Measurements from ENCODE around the gene RAB3A. TPM values are rescaled to one million over a fixed set of nuclear protein-coding genes. Genes with fewer than 3 reads are reported as not detected.

Gene RAB3A
- total RNA-seq, 1 donor from 2014 or later = 9.2 TPM

GRCh38 chr19:18185538-18185937 is 18.3 kb downstream of the RAB3A start:
- no peak for DNase-seq (ENCODE audit: low read depth, low spot score)
- Mint-ChIP-seq H3K4me3 (no peak overlapping the region), H3K36me3 (ENCODE audit: low read depth) (no peaks in the 10 kb centered on the region), H3K4me1 (peaks cover 4% of the 10 kb centered on the region), H3K27ac (ENCODE audit: unreplicated experiment) (peak overlapping the region; percentile 14), H3K27me3 (ENCODE audit: low read depth) (peaks cover 5% of the 10 kb centered on the region), H3K9me3 (no peaks in the 10 kb centered on the region)
- TF ChIP-seq, protein P1, sequence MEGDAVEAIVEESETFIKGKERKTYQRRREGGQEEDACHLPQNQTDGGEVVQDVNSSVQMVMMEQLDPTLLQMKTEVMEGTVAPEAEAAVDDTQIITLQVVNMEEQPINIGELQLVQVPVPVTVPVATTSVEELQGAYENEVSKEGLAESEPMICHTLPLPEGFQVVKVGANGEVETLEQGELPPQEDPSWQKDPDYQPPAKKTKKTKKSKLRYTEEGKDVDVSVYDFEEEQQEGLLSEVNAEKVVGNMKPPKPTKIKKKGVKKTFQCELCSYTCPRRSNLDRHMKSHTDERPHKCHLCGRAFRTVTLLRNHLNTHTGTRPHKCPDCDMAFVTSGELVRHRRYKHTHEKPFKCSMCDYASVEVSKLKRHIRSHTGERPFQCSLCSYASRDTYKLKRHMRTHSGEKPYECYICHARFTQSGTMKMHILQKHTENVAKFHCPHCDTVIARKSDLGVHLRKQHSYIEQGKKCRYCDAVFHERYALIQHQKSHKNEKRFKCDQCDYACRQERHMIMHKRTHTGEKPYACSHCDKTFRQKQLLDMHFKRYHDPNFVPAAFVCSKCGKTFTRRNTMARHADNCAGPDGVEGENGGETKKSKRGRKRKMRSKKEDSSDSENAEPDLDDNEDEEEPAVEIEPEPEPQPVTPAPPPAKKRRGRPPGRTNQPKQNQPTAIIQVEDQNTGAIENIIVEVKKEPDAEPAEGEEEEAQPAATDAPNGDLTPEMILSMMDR (conservative IDR thresholded peaks at IDR 0.05) = no peak

GRCh38 chr19:18183529-18183928 is 20.3 kb downstream of the RAB3A start:
- H3K27me3 Mint-ChIP-seq (ENCODE audit: low read depth) = peaks cover 10% of the 10 kb centered on the region
- no peak for DNase-seq (ENCODE audit: low read depth, low spot score)
- no peaks in the 10 kb centered on the region for H3K9me3 Mint-ChIP-seq
- H3K4me3 Mint-ChIP-seq = no peak overlapping the region
- TF ChIP-seq, protein P1 (conservative IDR thresholded peaks at IDR 0.05) = no peak
- no peaks in the 10 kb centered on the region for H3K36me3 Mint-ChIP-seq (ENCODE audit: low read depth)
- peaks cover 4% of the 10 kb centered on the region for H3K4me1 Mint-ChIP-seq
- no peak overlapping the region for H3K27ac Mint-ChIP-seq (ENCODE audit: unreplicated experiment)

- H3K9me3 Mint-ChIP-seq = no peaks in the 10 kb centered on the region
- H3K27me3 Mint-ChIP-seq (ENCODE audit: low read depth) = peaks cover 35% of the 10 kb centered on the region
- H3K4me1 Mint-ChIP-seq = no peaks in the 10 kb centered on the region
- no peaks in the 10 kb centered on the region for H3K36me3 Mint-ChIP-seq (ENCODE audit: low read depth)
- no peak overlapping the region for H3K27ac Mint-ChIP-seq (ENCODE audit: unreplicated experiment)
- no peak overlapping the region for H3K4me3 Mint-ChIP-seq
- no peak for DNase-seq (ENCODE audit: low read depth, low spot score)
- TF ChIP-seq, protein P1 (conservative IDR thresholded peaks at IDR 0.05) = no peak
Measured at GRCh38 chr19:18179957-18180356, 23.9 kb downstream of the RAB3A start.

GRCh38 chr19:18176367-18177310 is 27.2 kb downstream of the RAB3A start:
- no peak overlapping the region for H3K4me3 Mint-ChIP-seq
- no peaks in the 10 kb centered on the region for H3K9me3 Mint-ChIP-seq
- no peaks in the 10 kb centered on the region for H3K36me3 Mint-ChIP-seq (ENCODE audit: low read depth)
- H3K27ac Mint-ChIP-seq (ENCODE audit: unreplicated experiment) = no peak overlapping the region
- H3K4me1 Mint-ChIP-seq = peaks cover 7% of the 10 kb centered on the region
- no peak for DNase-seq (ENCODE audit: low read depth, low spot score)
- TF ChIP-seq, protein P1 (conservative IDR thresholded peaks at IDR 0.05) = no peak
- H3K27me3 Mint-ChIP-seq (ENCODE audit: low read depth) = peaks cover 57% of the 10 kb centered on the region

- TF ChIP-seq, protein P1 (conservative IDR thresholded peaks at IDR 0.05) = no peak
- Mint-ChIP-seq H3K27ac (ENCODE audit: unreplicated experiment) (no peak overlapping the region), H3K9me3 (no peaks in the 10 kb centered on the region), H3K36me3 (ENCODE audit: low read depth) (peaks cover 5% of the 10 kb centered on the region), H3K27me3 (ENCODE audit: low read depth) (peaks cover 57% of the 10 kb centered on the region), H3K4me1 (peaks cover 7% of the 10 kb centered on the region), H3K4me3 (no peak overlapping the region)
- no peak for DNase-seq (ENCODE audit: low read depth, low spot score)
Measured at GRCh38 chr19:18174983-18175382, 28.9 kb downstream of the RAB3A start.
